ENCODE data around the gene LYRM4.

GRCh38 chr6:5172897-5173474 lies 87.8 kb downstream of the LYRM4 start:
- TF ChIP-seq CTCF (IDR thresholded peaks at IDR 0.05) (no peak), POLR2A (IDR thresholded peaks at IDR 0.05) (no peak)
